Fibroblast of skin of back (primary cell): ENCODE measurements around the gene NGFR.
A peak's percentile ranks its signal among the peaks of the same experiment; 100 is the strongest.
"Not testable (repeated sequence)": the region's sequence is repeated elsewhere in the genome, so short reads cannot be mapped to it uniquely, and the experiment has no call there.

Experiments used
- DNase-seq: peaks from one replicate; pipeline ENCODE4 v3.0.0-alpha.2; 2013

Gene NGFR

GRCh38 chr17:49496867-49497147 is 1.7 kb downstream of the NGFR start:
- DNase-seq = no peak

- DNase-seq = peak; percentile 30
Observed at GRCh38 chr17:49497148-49498028, 2.3 kb downstream of the NGFR start.

- DNase-seq = no peak
Observed at GRCh38 chr17:49498029-49498615, 3.0 kb downstream of the NGFR start.

GRCh38 chr17:49501496-49501895 is 6.4 kb downstream of the NGFR start:
- DNase-seq = no peak

- DNase-seq = no peak
Observed at GRCh38 chr17:49502254-49502653, 7.2 kb downstream of the NGFR start.

GRCh38 chr17:49502680-49503079 is 7.6 kb downstream of the NGFR start:
- DNase-seq = not testable (repeated sequence)

GRCh38 chr17:49504369-49504768 is 9.3 kb downstream of the NGFR start:
- no peak for DNase-seq

GRCh38 chr17:49505854-49506253 is 10.8 kb downstream of the NGFR start:
- DNase-seq = no peak

- no peak for DNase-seq
Observed at GRCh38 chr17:49506282-49506681, 11.2 kb downstream of the NGFR start.

- peak; percentile 24 for DNase-seq
Observed at GRCh38 chr17:49508061-49508865, 13.2 kb downstream of the NGFR start.

- no peak for DNase-seq
Observed at GRCh38 chr17:49508866-49509587, 13.9 kb downstream of the NGFR start.

GRCh38 chr17:49509588-49509917 is 14.5 kb downstream of the NGFR start:
- no peak for DNase-seq

- no peak for DNase-seq
Observed at GRCh38 chr17:49510059-49510719, 15.1 kb downstream of the NGFR start.

- DNase-seq = no peak
Observed at GRCh38 chr17:49510720-49511110, 15.6 kb downstream of the NGFR start.

GRCh38 chr17:49511810-49512209 is 16.7 kb downstream of the NGFR start:
- DNase-seq = no peak

GRCh38 chr17:49512296-49513043 is 17.4 kb downstream of the NGFR start:
- DNase-seq = no peak

GRCh38 chr17:49513044-49513395 is 17.9 kb downstream of the NGFR start:
- no peak for DNase-seq

- no peak for DNase-seq
Observed at GRCh38 chr17:49513641-49514040, 18.5 kb downstream of the NGFR start.

GRCh38 chr17:49514071-49514721 is 19.1 kb downstream of the NGFR start:
- peak; percentile 16 for DNase-seq

- peak; percentile 89 for DNase-seq
Observed at GRCh38 chr17:49515196-49515770, 20.2 kb downstream of the NGFR start.

GRCh38 chr17:49516180-49516579 is 21.1 kb downstream of the NGFR start:
- DNase-seq = no peak
